H1 (cell line): ENCODE data around the gene CGB2. TPM values are rescaled to one million over a fixed set of nuclear protein-coding genes. Genes with fewer than 3 reads are reported as not detected.

ENCODE experiments used
- E2F6 ChIP-seq: IDR thresholded peaks from 2 replicates; pipeline ENCODE4 v1.6.1; 2012; ENCODE audit warnings: inconsistent platforms
- EP300 ChIP-seq, 2 experiments: IDR thresholded peaks; 1 replicate in 1 of 2; 2 replicates in 1 of 2; pipeline ENCODE4 v1.6.1; 2011 to 2012; ENCODE audit warnings: low read depth in 2 of 2, low read length in 2 of 2, mild to moderate bottlenecking in 2 of 2, borderline replicate concordance in 1 of 2, inconsistent platforms in 1 of 2, moderate library complexity in 1 of 2
- FOSL1 ChIP-seq: IDR thresholded peaks from 2 replicates; pipeline ENCODE4 v1.6.1; 2011; ENCODE audit warnings: mild to moderate bottlenecking, low read depth, low read length, moderate library complexity; ENCODE audit not compliant: insufficient read depth
- RFX5 ChIP-seq: IDR thresholded peaks from 2 replicates; pipeline ENCODE4 v1.6.1; 2011; ENCODE audit warnings: low read depth, low read length, improper control_type of control experiment, borderline replicate concordance
- SRF ChIP-seq: IDR thresholded peaks from 2 replicates; pipeline ENCODE4 v1.6.1; 2011; ENCODE audit warnings: mild to moderate bottlenecking, low read depth, low read length, moderate library complexity
- polyA plus RNA-seq, 7 experiments: library from polyadenylated mRNA; depleted of rRNA in 3 of 7; stranded (reverse) in 5 of 7; unstranded in 2 of 7; fragments of >200 nt in 5 of 7; fragments of 200-250 nt in 2 of 7; gene quantifications; 1 replicate in 5 of 7; 2 replicates in 1 of 7; 4 replicates in 1 of 7; pipeline versions ENCODE4 v1.2.1 to v1.2.3, GENCODE V29; 2011 to 2013; ENCODE audit warnings: missing spikeins in 2 of 7, mixed read lengths in 2 of 7
- total RNA-seq: library from RNA; stranded (reverse); fragmentation: NEBNext Ultra II Directional; extraction: Animal tissue kit (Norgen Biotek cat#: 25700); gene quantifications from 2 replicates; pipeline ENCODE4 v1.2.1, GENCODE V29; 2021

Gene CGB2
- total and polyA plus RNA-seq, 2 of the 8 experiments (the other 6 are each of a cell fraction or from before 2014, with no cell fraction given), result 0.71 to 3.2 TPM

- TF ChIP-seq E2F6 (no peak), FOSL1 (no peak), RFX5 (no peak), SRF (no peak), EP300 (IDR thresholded peaks at IDR 0.05; ENCODE audit: borderline replicate concordance in 1 of 2, low read depth in 2 of 2, low read length in 2 of 2) (no peak)
These were observed 41.3 kb upstream of the CGB2 start (continued) for GRCh38 chr19:48990400-48990799.
